Measurements from ENCODE around the gene TRIM14.
"Not testable (repeated sequence)": the region's sequence is repeated elsewhere in the genome, so short reads cannot be mapped to it uniquely, and the experiment has no call there.

Gene TRIM14

DNA sequence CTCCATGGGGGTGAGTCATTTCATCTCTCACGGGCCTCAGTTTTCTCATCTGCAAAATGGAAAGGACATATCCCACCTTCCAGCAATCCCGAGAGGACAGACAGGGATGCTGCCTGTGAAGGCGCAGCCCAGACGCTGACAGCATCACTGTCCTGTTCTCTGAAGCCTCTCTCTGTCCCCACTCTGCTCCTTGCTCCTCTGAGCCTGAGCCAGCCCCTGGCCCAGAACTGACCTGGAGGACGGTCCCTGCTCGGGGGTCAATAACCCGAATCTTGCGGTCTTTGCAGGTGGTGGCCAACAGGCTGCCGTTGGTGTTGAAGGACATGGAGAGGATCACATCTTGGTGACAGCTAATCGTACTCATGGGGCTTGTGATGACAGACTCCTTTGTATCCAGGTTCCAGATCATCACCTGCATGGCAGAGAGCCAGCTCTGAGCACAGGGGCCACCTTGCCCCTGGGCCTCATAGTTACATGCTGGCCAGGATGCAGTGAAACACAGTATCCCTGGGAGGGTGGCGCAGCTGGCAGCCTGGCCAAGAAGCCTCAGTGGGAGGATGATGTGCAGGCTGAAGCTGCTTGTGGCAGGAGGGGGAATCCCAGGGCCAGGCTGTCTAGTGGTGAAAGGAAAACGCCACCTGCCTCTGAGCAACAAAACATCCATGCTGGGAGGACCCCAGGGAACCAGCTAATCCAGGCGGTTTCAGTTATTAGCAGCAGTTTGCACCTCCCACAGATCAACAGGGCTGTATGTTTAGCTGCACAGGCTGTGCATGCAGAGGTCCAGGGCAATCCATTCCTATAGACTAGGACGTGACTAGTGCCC, 14.0 kb upstream of the TRIM14 start:
- H3K4me3 ChIP-seq (ENCODE audit: low read length) = no peak overlapping the region
- TF ChIP-seq ZNF274 (IDR thresholded peaks at IDR 0.05; ENCODE audit: low read depth, low read length) = no peak

DNA sequence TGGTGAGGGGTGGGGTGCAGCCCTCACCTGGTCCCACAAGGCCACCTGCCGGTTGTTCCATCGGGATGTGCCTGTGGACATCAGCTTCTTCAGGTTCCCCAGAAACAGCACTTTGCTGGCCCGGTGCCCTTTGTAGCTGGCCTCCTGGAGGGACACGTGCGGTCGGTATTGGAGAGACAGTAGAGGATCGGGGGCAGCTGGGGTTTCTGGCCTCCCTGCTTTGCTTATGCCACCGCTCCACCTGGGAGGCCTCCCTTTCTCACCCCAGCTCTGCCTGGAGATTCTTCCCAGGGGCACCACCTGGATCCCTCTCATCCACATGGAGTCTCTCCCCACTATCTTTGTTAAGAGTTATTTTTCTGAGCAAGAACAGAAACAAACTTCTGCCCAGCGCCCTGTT, 13.1 kb upstream of the TRIM14 start:
- TF ChIP-seq ZNF274 (IDR thresholded peaks at IDR 0.05; ENCODE audit: low read depth, low read length) = no peak
- H3K4me3 ChIP-seq (ENCODE audit: low read length) = no peak overlapping the region

DNA sequence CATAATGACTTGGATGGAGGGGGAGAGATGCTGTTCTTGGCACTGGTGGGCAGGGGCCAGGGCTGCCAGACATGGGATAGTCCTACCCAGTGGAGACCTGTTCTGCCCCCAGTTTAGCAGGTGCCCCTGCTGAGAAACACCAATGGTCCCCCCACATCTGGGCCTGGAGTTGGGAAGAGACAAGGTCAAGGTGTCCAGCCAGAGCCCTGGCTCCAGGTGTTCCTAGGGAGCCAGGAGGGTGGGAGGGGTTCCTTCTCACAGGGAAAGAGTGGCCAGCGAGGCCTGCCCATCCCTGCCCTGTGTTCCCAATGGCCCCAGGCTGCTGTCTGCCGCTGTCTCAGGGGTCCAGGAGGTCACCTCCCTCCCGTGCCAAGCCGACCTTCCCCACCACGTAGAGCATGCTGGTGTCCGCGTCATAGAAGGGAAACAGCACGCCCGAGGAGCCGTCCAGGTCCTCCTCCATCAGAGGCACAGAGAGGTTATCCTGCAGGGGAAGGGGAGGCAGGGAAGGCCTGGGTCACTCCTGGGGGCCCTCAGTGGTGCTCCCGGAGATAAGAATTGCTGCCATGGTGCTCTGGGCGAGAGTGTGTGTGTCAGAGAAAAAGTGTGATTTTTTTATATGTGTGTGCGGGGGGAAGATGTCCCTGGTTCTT, 11.7 kb upstream of the TRIM14 start:
- no peak for TF ChIP-seq ZNF274 (IDR thresholded peaks at IDR 0.05; ENCODE audit: low read depth, low read length)
- H3K4me3 ChIP-seq (ENCODE audit: low read length) = no peak overlapping the region

DNA sequence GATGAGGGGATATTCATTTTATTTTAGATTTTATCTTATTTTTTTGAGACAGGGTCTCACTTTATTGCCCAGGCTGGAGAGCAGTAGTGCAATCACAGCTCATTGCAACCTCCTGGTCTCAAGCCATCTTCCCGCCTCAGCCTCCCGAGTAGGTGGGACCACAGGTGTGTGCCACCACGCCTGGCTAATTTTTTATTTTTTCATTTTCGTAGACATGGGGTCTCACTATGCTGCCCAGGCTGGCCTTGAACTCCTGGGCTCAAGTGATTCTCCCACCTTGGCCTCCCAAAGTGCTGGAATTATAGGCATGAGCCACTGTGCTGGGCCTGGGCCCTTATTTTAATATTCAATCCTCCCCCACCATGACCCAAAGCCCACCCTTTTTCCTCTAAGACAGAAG, 11.0 kb upstream of the TRIM14 start:
- H3K4me3 ChIP-seq (ENCODE audit: low read length) = not testable (repeated sequence)

DNA sequence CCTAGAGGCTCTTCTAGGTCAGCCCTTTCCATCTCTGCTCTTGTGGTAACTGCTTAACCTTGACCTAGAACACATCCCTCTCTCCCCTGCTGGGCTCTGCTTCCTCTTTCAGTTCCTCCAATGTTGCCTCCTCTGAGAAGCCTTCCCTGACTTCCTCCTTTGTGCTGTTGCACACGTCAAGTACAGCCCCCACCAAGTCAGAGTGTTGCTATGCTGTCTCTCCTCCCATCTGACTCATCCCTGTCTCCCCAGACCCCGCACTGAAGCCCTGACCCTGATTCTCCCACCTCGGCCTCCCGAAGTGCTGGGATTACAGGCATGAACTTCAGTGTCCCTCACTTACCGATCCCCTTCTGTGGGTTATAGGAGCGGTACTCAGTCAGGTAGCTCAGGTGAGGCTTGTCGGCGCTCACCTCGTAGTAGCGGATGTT, 10.4 kb upstream of the TRIM14 start:
- TF ChIP-seq ZNF274 (IDR thresholded peaks at IDR 0.05; ENCODE audit: low read depth, low read length) = no peak
- H3K4me3 ChIP-seq (ENCODE audit: low read length) = no peak overlapping the region

DNA sequence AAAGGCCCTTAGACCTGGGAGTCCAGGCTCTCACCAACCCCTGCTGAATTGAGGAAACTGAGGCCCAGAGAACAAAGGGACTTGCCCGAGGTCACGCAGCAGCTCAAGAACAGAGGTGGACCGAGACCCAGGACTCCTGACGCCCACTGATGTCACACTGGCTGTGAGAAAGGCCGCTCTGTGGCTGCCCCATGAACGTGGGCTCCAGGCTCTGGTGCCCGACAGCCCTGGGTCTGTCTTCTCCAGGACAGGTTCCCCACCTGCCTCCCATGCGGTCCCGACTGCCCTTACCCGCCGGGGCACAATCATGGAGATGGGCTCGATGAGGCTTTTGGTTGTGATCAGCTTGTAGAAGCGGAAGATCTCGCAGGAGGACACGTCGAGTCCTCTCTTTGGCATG, 9.3 kb upstream of the TRIM14 start:
- H3K4me3 ChIP-seq (ENCODE audit: low read length) = no peak overlapping the region
- TF ChIP-seq ZNF274 (IDR thresholded peaks at IDR 0.05; ENCODE audit: low read depth, low read length) = no peak

DNA sequence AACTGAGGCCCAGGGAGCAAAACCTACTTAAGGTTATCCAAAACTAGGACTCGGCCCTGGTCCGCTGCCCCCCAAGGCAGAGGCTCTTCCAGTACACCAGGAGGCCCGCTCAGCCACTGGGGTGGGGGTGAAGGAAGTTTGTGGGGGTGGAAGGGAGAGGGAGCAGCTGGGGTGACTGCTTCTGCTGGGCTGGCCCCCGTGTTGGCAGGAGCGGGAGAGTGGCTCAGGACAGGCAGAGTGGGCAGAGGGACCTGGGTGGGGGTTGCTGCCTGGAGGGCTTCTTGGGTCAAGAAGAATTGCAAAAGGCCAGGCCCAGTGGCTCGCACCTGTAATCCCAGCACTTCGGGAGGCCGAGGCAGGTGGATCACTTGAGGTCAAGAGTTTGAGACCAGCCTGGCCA, 8.2 kb upstream of the TRIM14 start:
- no peak overlapping the region for H3K4me3 ChIP-seq (ENCODE audit: low read length)
- no peak for TF ChIP-seq ZNF274 (IDR thresholded peaks at IDR 0.05; ENCODE audit: low read depth, low read length)

DNA sequence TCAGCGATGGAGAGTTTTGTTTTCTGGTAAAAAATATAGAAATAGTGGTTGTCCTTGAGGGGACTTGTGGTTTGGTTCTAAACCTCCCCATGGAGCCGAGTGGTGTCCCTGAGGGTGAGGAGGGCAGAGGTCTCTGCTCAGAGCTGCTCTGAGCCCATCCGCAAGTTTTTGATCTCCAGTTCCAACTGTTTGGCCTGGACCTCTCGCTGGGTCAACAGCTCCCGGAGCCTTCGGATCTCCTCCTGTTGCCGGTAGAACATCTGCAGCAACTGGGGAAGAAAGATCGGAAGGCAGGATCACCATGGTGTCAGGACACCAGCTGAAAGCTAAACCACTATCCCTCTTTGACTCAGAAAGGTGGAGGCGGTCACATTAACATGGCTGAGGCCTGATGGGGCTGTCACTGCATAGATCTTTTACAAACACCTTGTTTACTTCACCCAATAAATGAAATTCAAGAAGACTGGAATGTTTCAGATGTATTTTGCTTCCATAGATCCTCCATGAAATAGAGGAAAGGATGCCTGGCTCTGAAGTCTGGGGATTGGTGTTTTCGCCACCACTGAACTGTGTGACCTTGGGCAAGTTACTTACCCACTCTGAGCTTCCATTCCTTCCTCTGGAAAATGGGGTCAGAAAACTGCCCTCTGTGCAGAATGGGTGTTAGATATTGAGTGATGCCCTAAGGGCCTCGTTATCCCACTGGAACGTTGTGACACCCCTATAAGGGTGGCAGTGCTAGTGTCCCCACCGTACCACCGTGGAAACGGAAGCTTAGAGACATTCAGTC, 5.8 kb upstream of the TRIM14 start:
- no peak for TF ChIP-seq ZNF274 (IDR thresholded peaks at IDR 0.05; ENCODE audit: low read depth, low read length)
- no peak overlapping the region for H3K4me3 ChIP-seq (ENCODE audit: low read length)

DNA sequence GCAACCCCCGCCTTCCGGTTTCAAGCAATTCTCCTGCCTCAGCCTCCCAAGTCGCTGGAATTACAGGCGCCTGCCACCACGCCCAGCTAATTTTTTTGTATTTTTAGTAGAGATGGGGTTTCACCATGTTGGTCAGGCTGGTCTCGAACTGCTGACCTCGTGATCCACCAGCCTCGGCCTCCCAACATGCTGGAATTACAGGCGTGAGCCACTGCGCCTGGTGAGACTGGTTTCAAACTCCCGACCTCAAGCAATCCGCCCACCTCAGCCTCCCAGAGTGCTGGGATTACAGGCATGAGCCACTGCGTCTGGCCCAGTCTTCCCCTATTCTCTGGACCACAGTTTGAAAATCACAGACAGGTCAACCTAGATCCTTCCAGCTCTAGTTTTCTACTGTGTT, 5.1 kb upstream of the TRIM14 start:
- H3K4me3 ChIP-seq (ENCODE audit: low read length) = not testable (repeated sequence)

DNA sequence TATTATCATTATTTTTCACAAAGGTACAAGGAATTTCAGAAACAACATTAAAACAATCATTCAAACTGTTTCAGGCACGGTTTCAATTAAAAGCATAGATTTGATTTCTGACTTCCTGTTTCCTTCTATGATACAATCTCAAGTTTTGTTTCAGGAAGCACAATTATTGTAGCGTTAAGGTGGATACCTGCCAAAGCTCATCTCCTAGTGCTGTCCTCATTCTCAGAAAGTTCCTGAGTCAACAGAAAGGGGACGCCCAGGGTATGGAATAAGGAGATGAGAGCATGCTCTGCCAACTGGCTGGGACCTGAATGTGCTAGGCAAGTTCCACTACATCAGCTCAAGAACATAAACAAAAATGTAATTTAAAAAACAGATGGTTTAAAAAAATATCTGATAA, 2.0 kb upstream of the TRIM14 start:
- no peak overlapping the region for H3K4me3 ChIP-seq (ENCODE audit: low read length)
- no peak for TF ChIP-seq ZNF274 (IDR thresholded peaks at IDR 0.05; ENCODE audit: low read depth, low read length)

DNA sequence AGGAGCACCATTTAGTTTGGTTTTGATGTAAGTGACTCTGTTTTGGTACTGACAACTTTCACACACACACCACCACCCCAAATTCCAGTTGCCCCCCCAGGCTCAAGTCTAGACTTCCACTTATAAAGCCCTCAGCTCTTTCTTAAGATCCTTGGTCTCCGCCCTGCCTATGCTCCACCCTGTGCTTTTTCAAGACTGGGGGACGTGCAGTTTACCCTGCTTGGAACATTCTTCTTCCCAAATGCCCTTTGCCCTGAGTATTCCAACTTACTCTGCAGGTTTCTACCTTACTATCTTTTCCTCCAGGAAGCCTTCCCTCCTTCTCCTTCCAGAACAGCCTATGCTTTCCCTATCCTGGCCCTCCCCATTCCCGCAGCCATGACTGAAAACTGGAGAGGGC, 1.5 kb upstream of the TRIM14 start:
- no peak for TF ChIP-seq ZNF274 (IDR thresholded peaks at IDR 0.05; ENCODE audit: low read depth, low read length)
- no peak overlapping the region for H3K4me3 ChIP-seq (ENCODE audit: low read length)

DNA sequence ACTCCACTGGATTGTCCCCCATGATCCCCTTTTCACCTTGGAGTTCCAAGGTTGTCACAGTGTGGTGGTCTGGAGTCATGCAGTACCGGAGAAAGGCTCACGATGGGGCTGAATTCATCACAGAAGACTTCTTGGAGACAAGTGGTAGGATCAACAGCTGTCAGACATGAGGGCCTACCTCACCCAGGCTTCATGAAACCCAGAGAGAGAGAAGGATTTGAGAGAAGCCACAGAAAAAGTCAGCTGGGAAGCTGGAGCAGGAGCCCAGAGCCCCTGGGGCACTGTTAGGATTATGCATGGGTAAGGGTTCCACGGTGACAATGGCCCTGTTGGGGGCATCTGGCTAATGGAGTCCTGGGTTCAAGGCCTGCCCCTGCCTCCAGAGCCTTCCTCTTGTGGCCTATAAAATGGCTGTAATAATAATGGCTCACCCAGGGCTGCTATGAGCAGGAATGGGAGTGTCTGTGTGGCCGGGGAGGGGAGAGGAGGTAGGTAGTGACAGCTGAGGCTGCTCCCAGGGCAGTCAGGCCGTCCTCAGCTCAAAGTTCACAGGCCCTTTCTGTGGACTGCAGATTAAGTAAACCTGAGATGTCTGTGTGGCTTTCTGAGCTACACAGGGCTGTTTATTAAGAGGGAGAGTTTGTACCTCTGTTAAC, 910 bp downstream of the TRIM14 start:
- peak overlapping the region; percentile 63; the same call in 1 of the 2 replicates for H3K4me3 ChIP-seq (ENCODE audit: low read length)
- TF ChIP-seq ZNF274 (IDR thresholded peaks at IDR 0.05; ENCODE audit: low read depth, low read length) = no peak

DNA sequence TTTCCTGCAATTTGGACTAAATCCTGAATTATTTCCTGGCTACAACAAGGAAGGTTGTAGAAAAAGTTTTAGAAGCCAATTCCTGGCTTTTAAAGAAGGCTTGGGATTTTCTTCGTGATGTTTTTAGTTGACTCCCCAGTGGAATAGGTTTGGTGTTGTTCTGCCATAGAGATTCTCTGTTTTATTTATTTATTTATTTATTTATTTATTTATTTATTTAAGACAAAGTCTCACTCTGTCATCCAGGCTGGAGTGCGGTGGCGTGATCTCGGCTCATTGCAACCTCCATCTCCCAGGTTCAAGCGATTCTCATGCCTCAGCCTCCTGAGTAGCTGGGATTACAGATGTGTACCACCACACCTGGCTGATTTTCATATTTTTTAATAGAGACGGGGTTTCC, 1.9 kb downstream of the TRIM14 start:
- not testable (repeated sequence) for H3K4me3 ChIP-seq (ENCODE audit: low read length)

DNA sequence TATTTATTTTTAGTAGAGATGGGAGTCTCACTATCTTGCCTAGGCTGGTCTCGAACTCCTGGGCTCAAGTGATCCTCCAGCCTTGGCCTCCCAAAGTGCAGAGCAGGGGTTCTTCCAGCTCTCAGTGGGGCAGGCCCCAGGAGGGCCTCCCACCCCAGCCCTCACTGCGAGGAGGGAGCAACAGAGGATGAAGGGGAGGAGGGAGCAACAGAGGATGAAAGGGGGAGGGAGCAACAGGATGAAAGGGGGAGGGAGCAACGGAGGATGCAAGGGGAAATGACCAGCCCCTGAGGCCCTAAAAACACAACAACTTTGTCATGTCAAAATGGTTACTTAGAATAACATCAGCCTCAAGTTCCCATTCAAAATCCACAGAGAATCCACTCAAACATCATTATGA, 10.0 kb downstream of the TRIM14 start:
- no peak for TF ChIP-seq ZNF274 (IDR thresholded peaks at IDR 0.05; ENCODE audit: low read depth, low read length)
- H3K4me3 ChIP-seq (ENCODE audit: low read length) = no peak overlapping the region; the same call in 1 of the 2 replicates
